ENCODE measurements around the gene FRAS1.
"Not testable (repeated sequence)": the region's sequence is repeated elsewhere in the genome, so short reads cannot be mapped to it uniquely, and the experiment has no call there.

FRAS1 gene, protein sequence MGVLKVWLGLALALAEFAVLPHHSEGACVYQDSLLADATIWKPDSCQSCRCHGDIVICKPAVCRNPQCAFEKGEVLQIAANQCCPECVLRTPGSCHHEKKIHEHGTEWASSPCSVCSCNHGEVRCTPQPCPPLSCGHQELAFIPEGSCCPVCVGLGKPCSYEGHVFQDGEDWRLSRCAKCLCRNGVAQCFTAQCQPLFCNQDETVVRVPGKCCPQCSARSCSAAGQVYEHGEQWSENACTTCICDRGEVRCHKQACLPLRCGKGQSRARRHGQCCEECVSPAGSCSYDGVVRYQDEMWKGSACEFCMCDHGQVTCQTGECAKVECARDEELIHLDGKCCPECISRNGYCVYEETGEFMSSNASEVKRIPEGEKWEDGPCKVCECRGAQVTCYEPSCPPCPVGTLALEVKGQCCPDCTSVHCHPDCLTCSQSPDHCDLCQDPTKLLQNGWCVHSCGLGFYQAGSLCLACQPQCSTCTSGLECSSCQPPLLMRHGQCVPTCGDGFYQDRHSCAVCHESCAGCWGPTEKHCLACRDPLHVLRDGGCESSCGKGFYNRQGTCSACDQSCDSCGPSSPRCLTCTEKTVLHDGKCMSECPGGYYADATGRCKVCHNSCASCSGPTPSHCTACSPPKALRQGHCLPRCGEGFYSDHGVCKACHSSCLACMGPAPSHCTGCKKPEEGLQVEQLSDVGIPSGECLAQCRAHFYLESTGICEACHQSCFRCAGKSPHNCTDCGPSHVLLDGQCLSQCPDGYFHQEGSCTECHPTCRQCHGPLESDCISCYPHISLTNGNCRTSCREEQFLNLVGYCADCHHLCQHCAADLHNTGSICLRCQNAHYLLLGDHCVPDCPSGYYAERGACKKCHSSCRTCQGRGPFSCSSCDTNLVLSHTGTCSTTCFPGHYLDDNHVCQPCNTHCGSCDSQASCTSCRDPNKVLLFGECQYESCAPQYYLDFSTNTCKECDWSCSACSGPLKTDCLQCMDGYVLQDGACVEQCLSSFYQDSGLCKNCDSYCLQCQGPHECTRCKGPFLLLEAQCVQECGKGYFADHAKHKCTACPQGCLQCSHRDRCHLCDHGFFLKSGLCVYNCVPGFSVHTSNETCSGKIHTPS (N-terminal part only)

DNA sequence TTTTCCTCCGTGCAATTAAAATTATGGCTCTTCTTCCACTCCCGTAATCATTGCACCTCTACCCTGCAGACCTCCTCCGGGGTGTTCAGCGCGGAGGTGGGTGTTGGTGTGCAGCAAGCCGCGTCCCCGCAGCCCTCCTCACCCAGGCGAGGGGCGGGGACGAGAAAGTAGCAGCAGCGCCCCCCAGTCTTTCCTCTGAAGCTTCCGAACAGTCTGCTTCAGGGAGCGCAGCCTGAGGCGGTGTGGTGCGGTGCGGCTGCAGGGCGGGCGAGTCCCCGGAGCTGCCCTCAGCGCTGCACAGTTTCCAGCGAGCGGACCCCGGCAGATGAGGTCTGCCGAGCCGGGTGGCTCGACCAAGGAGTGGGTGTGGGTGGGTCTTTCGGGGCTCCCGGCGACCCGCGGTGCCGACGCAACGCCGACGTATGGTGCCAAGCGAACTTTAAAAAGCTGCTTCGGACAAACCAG is at the start of gene FRAS1:
Gene FRAS1 (plus strand): TSS at position 189 of the 465 bp plus-strand sequence. CDS start 687 bp downstream, outside the sequence.
- DNase-seq, result no peak

DNA sequence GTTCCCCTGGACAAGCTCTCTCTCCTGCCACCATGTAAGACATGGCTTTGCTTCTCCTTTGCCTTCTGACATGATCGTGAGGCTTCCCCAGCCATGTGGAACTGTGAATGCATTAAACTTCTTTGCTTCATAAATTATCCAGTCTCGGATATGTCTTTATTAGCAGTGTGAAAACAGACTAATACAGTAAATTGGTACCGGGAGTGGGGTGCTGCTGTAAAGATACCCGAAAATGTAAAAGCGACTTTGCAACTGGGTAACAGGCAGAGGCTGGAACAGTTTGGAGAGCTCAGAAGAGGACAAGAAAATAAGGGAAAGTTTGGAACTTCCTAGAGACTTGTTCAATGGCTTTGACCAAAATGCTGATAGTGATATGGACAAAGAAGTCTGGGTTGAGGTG is 46.1 kb upstream of the FRAS1 start:
- not testable (repeated sequence) for DNase-seq

GRCh38 chr4:78014889-78015886 is 41.9 kb upstream of the FRAS1 start:
- DNase-seq, result no peak

GRCh38 chr4:78018271-78019049 is 38.7 kb upstream of the FRAS1 start:
- DNase-seq, result no peak

DNA sequence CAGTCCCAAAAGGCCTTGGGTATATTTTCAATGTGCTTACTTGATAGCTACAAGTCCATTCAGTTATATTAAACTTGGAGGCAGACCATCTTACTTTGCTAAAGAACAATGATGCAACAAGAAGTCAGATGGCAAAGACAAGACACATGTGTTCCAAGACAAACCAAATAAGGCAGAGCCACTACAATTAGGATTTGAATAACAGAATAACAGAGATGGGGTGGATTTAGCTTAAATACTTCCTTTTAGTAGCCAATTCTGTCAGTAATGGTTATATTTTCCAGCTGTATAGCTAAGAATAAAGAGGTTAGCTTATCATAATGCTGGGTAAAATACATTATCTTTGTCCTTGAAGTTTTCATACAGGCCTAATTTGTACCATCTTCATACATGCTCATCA is 37.7 kb upstream of the FRAS1 start:
- no peak for DNase-seq

DNA sequence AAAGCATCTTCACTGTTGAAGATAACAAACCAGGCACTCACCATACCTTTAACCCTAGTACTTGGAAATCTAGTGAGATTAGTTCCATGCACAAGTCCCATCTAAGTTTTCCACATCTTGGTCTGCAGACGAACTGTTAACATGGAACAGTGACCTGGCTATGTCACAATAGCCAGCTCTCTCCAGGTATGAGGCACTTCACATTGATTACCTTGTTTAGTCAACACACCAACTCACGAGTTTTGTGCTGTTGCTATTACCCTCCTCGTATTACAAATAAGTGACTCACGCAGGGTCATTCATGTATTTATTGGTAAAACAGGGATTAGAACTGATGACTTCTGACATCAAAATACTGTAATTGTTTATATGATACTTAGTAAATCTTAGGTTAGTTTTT is 36.4 kb upstream of the FRAS1 start:
- no peak for DNase-seq

DNA sequence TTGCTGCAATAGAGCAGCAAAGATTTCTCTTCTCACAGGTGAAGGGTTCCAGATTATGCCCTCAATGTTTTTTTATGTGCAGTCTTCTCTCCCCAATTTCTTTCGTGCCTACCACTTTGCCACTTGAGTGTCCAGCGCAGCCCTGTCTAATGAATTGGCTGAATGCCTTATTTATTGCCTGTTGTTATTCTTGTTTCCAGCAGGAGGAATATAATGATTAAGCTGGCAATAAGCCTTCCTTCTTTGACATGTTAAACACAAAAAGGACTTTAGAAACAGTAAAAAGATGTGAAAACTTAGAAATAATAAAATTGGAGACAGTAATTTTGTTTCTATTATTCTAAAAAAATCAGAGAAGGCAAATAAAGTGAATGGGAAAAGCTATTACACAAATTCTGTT is 34.6 kb upstream of the FRAS1 start:
- no peak for DNase-seq

DNA sequence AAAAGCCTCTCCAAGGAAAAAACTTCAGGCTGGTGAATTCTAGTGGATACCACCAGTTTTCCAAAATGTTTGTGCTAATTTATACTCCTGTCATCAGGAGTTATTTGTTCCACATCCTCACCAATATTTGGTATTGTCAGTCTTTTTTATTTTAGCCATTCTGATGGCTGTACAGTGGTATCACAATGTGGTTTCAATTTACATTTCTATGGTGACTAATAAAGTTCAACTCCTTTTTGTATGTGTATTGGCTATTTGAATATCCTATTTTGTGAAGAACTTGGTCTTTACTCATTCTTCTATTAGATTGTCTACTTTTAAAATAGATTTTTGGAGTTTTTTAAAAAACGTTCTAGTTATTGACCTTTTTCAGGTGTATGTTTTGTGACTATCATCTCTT is 33.0 kb upstream of the FRAS1 start:
- DNase-seq, result no peak

DNA sequence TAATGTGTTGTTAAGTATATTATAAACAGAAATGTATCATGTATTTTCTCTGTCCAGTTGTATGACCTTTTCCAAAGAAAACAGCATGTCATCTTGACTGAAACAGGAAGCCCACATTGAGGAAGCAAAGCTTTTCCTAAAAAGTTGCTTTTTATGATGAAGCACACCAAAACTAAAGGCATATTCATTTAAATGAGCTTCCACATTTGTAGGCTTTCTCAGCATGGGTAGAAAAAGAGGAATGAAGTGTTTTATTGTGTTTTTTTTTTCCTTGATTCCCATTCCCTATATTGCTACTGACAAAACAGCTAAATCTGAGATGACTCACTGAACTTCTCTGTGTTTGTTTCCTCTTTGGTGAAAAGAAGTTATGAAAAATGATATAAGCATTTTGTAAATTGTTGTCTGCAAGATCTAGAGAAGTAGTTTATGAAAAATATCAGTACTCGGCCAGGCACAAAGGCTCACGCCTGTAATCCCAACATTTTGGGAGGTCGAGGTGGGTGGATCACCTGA is 32.5 kb upstream of the FRAS1 start:
- no peak for DNase-seq

GRCh38 chr4:78031417-78031950 is 25.6 kb upstream of the FRAS1 start:
- DNase-seq, result no peak

DNA sequence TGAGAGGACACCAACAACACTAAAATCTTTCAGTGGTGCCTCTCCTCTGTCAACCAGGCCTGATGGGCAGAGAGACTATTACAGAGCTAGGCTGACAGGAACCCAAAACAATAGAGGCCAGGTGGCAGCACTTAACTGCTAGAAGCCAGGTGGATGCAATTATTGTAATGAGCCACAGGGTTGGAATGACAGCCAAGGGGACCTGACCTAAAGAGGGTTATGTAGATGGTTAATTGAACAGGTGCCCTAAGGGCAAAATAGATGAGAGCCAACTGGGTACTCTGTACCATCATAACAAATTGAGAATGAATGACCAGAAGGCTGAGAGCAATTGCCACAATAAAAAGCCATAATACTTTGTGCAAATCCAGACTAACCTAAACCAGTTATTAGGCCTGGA is 24.7 kb upstream of the FRAS1 start:
- no peak for DNase-seq

DNA sequence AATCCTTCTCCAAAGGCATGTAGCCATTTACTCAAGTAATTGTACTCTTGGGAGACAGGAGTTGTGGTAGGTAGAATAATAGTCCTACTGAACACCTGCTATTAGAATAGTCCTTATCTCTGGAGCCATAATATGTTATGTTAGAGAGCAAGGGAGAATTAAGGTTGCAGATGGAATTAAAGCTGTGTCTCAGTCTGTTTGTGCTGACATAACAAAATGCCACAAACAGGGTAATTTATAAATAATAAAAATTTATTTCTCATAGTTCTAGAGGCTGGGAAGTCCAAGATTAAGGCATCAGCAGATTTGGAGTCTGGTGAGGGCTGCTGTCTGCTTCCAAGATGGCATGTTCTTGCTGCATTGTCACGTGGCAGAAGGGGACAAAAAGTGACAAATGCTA is 24.2 kb upstream of the FRAS1 start:
- DNase-seq, result no peak

DNA sequence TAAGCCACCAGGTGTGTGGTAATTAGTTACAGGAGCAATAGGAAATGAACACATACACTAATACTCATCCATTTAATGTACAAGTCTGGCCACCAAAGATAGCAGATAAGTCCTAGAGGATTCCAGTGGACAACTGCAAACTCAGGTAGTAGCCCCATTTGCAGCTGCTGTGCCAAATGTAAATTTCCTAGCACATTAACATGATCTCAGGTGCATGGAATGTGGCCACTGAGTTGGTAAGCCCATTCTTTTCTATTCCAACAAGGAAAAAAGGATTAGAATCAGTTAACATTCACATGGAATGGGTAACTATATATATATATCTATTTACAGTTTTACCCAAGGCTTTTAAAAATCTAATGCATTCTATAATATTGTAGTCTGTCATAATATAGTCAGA is 23.3 kb upstream of the FRAS1 start:
- DNase-seq, result no peak

- no peak for DNase-seq
Observed at GRCh38 chr4:78038704-78039103, 18.4 kb upstream of the FRAS1 start.

GRCh38 chr4:78039678-78040077 is 17.4 kb upstream of the FRAS1 start:
- no peak for DNase-seq

DNA sequence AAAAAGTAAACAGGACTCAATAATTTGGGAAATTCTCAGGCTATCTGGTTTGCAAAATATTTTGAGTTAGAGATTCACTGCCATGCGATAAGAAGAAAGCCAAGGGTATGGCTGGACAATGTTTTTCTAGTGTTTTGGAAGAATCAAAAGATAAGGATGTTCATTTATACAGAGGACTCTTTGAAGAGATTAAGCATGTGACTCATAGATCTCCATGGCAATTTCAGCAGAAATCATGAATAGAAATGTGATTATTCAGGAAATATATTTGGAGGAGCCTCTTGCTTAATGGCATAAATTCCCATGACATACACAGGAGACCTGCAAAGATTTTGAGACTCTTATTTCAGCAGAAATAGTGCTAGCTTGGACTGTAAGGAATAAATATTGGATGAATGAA is 16.7 kb upstream of the FRAS1 start:
- DNase-seq, result no peak

GRCh38 chr4:78047366-78047765 is 9.8 kb upstream of the FRAS1 start:
- no peak for DNase-seq

DNA sequence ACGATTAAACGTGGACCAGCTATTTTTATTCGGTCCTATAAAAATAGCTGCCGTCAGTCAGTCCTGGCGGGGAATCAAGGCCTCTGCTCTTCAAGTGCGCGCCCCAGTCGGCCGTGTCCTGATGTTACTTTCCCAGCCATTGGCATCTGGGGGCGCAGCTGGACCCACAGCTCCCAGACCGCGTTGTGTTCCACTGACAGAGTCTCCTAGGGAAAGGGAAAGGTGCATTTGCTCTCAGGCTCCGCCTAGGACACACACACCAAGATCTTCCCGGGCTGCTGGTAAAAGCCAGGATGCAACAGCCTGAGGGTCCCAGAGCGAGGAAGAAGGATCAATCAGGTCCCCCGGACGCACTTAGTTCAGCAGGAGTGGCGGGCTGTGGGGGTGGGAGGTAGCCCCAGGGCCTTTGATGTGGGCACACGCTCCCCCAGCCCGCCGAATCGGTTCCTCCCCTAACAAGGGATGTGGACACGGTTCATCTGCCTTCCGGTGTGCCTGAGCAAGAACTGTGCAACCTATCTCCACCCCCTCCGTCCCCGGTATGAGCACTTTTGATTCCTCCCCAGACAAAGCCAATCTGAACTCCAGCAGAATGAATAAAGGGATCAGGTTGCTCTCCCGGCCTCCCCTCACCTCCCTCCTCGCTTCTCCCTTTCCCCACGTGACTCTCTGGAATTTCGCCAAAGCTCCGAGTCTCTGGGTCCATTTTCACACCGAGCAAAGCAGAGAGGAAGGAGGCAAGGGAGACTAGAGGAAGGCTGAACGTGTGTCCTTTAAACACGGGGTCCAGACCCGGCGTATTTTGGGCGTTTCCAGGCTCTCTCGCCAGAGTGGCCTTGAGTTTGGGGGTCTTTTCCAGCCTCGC is 626 bp upstream of the FRAS1 start:
- peak; percentile 10 for DNase-seq

Data from HCEC 1CT (cell line).